Adipocyte (in vitro differentiated cells): ENCODE measurements around the gene TBC1D22B.

Source experiments
- DNase-seq: peaks from one replicate; pipeline ENCODE4 v3.0.0-alpha.2; 2015; ENCODE audit warnings: low read depth
- H3K27me3 ChIP-seq: replicated peaks from 2 replicates; pipeline ENCODE4 v1.7.0; 2013; ENCODE audit warnings: mild to moderate bottlenecking, low read length, moderate library complexity; ENCODE audit not compliant: control insufficient read depth, insufficient read depth
- H3K36me3 ChIP-seq: 2 replicates; pipeline ENCODE4 v1.7.0; 2013; ENCODE audit warnings: low read length, mild to moderate bottlenecking, moderate library complexity; ENCODE audit not compliant: control insufficient read depth, insufficient read depth, severe bottlenecking
- H3K4me1 ChIP-seq: 2 replicates; pipeline ENCODE4 v1.7.0; 2013; ENCODE audit warnings: mild to moderate bottlenecking, low read length, moderate library complexity; ENCODE audit not compliant: control insufficient read depth, insufficient read depth
- H3K4me3 ChIP-seq: 2 replicates; pipeline ENCODE4 v1.7.0; 2013; ENCODE audit warnings: mild to moderate bottlenecking, low read length, moderate library complexity
- H3K9ac ChIP-seq: 2 replicates; pipeline ENCODE4 v1.7.0; 2013; ENCODE audit warnings: mild to moderate bottlenecking, low read length, moderate library complexity
- H3K9me3 ChIP-seq: 2 replicates; pipeline ENCODE4 v1.7.0; 2013; ENCODE audit warnings: mild to moderate bottlenecking, low read length, moderate library complexity; ENCODE audit not compliant: control insufficient read depth

TBC1D22B gene

DNA sequence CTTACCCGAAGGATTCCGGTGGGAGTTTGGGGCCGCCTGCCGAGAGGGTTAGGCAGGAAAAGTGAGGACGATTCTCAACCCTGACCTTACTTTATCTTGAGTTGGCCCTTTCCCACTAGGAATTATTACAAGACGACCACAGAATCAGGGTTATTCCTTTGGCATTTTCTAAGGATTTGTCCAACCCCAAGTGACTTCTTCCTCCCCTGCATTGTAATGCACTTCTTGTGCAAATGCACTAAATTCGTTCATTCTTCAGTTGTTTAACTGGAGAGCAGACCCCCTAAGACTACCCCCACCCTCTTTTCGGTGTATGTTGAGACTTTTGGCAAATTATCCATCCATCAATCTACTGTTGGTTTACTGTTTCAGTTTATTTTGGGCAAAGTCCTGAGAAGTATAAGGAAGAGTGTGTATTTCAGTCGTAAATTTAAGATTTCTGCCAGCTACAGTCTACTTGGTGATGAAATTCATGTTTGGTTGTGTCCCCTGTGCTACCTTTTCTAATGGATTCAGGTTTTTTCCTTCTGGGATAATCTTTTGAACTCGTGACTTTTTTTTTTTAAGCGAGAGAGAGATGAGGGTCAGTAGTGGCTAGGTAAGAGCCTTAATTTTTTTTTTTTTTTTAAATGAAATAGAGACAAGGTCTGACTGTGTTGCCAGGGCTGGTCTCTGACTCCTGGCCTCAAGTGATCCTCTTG is 983 bp downstream of the TBC1D22B start:
- Histone ChIP-seq H3K4me1 (peaks cover 12% of the 10 kb centered on the region), H3K9ac (peak overlapping the region; percentile 96), H3K4me3 (peak overlapping the region; percentile 99), H3K9me3 (no peaks in the 10 kb centered on the region), H3K36me3 (no peaks in the 10 kb centered on the region), H3K27me3 (no peaks in the 10 kb centered on the region)
- peak; percentile 37 for DNase-seq

DNA sequence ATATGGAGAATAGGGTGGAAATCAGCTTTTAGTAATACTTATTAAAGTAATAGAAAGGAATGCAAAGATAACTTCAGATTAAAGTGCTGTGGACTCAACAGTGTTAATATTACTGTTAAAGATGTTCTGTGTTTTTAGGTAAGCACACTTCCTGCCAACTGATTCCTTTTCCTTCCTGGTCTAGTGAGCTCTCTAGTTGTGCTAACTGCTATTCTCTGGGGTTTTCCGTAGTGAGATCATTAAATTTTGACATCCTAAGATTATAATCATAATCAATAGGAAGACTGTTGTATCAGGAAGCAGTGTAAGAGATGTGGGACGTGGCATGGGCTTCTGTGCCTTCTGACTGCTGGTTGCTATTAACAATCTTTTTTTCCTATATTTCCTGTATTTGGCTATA is 1.6 kb downstream of the TBC1D22B start:
- Histone ChIP-seq H3K9ac (no peak overlapping the region), H3K4me1 (peaks cover 12% of the 10 kb centered on the region), H3K4me3 (no peak overlapping the region), H3K36me3 (no peaks in the 10 kb centered on the region), H3K27me3 (no peaks in the 10 kb centered on the region), H3K9me3 (no peaks in the 10 kb centered on the region)
- no peak for DNase-seq

DNA sequence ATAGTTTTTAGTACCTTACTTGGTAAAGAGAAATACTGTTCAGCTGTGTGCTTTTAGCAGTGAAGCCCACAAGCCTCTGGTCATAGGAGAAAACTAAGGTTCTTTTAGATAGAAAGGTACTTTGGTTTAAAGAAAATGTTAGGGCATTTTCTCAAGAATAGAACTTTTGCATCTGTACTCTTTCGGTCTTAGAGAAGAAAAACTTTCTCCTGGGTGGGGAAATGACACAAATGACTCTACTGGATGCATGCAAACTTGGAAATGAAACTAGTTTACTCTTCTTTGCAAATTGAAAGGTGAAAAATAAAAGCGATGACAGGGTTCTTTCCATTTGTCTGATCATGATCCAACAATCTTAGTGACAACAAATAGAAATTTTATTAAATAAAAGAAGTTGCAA is 2.5 kb downstream of the TBC1D22B start:
- Histone ChIP-seq H3K27me3 (no peaks in the 10 kb centered on the region), H3K36me3 (no peaks in the 10 kb centered on the region), H3K4me1 (peaks cover 12% of the 10 kb centered on the region), H3K9ac (no peak overlapping the region), H3K4me3 (no peak overlapping the region), H3K9me3 (no peaks in the 10 kb centered on the region)
- DNase-seq = no peak

DNA sequence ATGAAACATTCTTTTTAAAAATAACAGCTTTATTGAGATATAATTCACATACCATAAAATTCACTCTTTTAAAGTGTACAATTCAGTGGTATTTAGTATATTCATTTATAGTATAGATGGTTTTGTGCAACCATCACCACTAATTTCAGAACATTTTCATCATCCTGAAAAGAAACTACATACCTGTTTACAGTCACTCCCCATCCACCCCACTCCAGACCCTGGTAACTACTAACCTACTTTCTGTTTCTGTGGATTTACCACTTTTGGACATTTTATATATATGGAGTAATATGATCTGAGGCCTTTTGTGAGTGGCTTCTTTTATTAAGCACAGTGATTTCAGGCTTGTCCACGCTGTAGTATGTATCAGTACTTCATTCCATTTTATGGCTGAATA is 2.9 kb downstream of the TBC1D22B start:
- DNase-seq = no peak
- no peak overlapping the region for H3K4me3 ChIP-seq
- H3K9ac ChIP-seq = no peak overlapping the region
- H3K4me1 ChIP-seq = peaks cover 12% of the 10 kb centered on the region
- no peaks in the 10 kb centered on the region for H3K9me3 ChIP-seq
- no peaks in the 10 kb centered on the region for H3K27me3 ChIP-seq
- H3K36me3 ChIP-seq = no peaks in the 10 kb centered on the region

DNA sequence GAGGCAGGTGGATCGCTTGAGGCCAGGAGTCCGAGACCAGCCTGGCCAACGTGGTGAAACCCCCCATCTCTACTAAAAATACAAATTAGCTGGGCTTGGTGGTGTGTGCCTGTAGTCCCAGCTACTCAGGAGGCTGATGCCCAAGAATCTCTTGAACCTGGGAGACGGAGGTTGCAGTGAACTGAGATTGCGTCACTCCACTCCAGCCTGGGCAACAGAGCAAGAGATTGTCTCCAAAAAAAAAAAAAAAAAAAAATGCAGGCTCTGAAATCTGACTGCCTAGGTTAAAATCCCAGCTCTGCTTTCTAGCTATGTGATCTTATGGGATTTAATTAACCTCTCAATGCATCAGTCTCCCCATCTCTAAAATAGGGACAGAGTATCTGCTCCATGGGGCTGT is 3.6 kb downstream of the TBC1D22B start:
- no peak overlapping the region for H3K9ac ChIP-seq
- peaks cover 12% of the 10 kb centered on the region for H3K4me1 ChIP-seq
- no peaks in the 10 kb centered on the region for H3K36me3 ChIP-seq
- H3K27me3 ChIP-seq = no peaks in the 10 kb centered on the region
- DNase-seq = no peak
- H3K4me3 ChIP-seq = no peak overlapping the region
- H3K9me3 ChIP-seq = no peaks in the 10 kb centered on the region

DNA sequence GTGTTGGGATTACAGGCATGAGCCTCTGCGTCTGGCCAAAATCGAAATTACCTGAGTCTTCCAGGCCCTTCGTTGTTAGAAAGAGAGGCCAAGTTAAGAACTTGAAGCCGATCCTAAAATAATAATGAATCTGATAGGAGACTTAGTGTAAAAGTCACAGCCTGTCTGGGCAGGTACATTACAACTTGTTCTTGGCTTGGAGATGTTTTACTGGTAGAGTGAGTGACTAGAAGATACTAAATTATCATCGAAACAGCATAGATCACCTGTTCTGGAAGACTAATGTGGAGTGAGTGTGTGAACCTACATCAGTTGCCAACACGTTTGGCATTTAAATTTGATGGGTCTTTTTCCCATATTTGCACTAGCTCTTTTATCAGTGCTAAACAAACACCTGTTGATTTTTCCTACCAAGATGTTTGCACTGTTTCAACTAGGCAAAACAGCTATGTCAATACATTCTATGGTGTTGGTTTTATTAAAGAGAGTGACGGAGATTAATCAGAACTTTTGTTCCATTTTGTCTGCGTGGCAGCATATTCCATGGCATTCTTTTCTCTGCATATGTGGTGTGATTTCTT is 5.0 kb downstream of the TBC1D22B start:
- H3K4me1 ChIP-seq = peaks cover 5% of the 10 kb centered on the region
- no peak for DNase-seq
- no peaks in the 10 kb centered on the region for H3K27me3 ChIP-seq
- H3K9me3 ChIP-seq = peaks cover 3% of the 10 kb centered on the region
- no peak overlapping the region for H3K9ac ChIP-seq
- H3K36me3 ChIP-seq = no peaks in the 10 kb centered on the region
- no peak overlapping the region for H3K4me3 ChIP-seq

DNA sequence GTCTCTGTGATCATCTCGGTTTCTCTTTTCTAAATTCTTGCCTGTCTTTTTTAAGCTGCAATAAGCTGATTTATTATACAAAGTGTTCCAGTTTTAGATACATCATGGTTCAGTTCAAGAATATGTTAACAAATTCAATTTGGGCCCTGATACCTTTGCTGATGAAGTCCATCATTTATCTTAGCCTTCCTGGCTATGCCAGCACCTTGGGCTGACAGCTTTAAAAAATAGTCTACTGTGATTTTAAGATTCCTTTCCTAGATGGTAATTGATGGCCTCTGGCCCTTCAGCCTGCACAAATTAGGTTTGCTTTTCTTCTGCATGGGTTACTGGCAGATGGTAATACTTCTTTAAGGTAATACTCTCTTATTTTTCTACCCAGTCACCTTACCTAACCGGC is 7.4 kb downstream of the TBC1D22B start:
- Histone ChIP-seq H3K4me3 (no peak overlapping the region), H3K9ac (no peak overlapping the region), H3K9me3 (peaks cover 3% of the 10 kb centered on the region), H3K4me1 (no peaks in the 10 kb centered on the region), H3K27me3 (no peaks in the 10 kb centered on the region), H3K36me3 (peaks cover 5% of the 10 kb centered on the region)
- no peak for DNase-seq

DNA sequence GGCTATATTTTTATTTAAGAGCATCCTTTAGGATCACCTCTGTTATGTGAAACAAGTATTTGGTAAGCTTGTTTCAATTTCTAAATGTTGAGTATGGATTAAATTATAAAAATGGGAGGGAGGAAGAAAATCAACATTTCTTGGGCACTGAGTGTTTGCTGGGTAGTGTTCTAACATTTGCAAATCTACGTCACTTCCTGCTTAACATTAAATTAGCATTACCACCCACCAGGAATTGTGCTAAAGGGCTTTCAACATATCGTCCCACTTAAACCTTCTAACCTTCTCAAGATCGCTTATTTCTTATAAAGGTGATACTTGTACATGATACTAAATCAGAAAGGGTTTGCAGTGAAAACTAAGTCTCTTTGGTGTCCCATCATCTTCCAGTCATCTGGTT is 8.3 kb downstream of the TBC1D22B start:
- H3K36me3 ChIP-seq = peaks cover 5% of the 10 kb centered on the region
- no peaks in the 10 kb centered on the region for H3K4me1 ChIP-seq
- H3K9me3 ChIP-seq = peaks cover 3% of the 10 kb centered on the region
- H3K9ac ChIP-seq = no peak overlapping the region
- no peak for DNase-seq
- no peak overlapping the region for H3K4me3 ChIP-seq
- no peaks in the 10 kb centered on the region for H3K27me3 ChIP-seq

DNA sequence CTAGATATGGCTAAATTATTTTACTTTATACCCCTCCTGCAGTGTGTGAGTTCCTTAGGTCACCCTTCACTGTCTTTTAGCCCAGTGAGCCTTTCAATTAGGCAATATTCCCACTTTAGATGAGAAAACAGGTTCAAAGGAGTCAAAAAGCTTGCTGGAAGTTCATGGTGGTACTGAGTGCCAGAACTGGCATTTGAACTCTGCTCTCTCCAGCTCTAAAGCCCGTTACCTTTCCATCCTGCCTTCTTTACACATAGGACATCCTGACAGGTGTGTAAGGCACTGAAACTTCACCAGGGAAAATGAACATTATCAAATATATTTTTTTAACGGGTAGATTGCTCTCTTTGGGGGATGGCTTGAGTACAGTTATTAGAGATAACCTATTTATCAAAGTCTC is 11.5 kb downstream of the TBC1D22B start:
- Histone ChIP-seq H3K36me3 (peaks cover 11% of the 10 kb centered on the region), H3K9ac (no peak overlapping the region), H3K4me3 (no peak overlapping the region), H3K9me3 (peaks cover 3% of the 10 kb centered on the region), H3K27me3 (no peaks in the 10 kb centered on the region), H3K4me1 (no peaks in the 10 kb centered on the region)
- DNase-seq = no peak

DNA sequence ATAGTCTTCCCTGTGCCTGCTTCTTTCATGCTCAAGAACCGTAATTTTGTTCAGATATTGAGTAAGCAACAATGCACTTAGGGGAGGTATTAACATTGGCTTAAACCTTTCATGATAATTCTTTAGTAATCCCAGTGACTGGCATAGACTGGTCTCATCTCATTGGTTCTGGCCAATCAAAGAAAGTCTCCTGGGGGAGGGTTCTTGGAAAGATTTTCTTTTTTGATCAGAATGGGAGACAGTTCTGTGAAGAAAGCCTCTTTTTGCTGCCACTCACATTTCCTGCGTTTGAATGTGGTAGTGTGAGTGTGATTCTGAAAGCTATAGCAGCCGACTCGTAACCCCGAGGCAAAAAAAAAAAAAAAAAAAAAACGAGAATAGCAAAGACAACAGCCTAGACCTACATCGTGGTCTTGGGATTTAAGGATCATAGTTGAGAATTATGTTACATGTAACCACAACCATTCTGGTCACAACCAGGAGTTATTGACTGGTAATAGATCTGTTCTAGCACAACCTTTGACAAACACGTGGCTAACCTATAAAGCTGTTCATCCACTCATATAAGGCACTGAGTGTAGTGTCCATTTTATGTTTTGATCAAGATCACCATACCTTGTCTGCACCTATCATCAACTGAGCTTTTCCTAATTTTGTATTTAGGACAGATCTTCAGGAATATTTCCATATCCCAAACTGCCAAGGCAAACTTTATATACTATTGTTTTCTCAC is 15.4 kb downstream of the TBC1D22B start:
- Histone ChIP-seq H3K27me3 (no peaks in the 10 kb centered on the region), H3K36me3 (peaks cover 11% of the 10 kb centered on the region), H3K4me1 (no peaks in the 10 kb centered on the region), H3K4me3 (no peak overlapping the region), H3K9ac (no peak overlapping the region), H3K9me3 (no peaks in the 10 kb centered on the region)
- no peak for DNase-seq

DNA sequence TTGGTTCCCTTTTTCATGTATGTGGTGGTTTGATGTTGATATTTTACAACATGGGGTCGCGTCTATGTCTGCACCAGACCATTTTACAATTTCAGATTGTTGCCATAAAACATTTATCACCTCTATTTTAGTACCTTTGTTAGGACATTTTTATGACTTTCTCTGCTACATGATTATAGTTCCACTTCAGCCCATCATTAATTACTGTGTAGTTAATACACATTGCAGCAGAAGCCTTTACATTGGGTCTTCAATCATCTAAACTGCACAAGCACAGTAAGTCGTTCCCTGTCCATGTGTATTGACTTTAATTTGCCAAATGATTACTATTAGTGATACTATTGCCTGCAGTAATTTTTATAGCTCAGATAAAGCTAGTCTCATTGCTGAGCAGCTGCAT is 16.1 kb downstream of the TBC1D22B start:
- H3K4me3 ChIP-seq = no peak overlapping the region
- no peaks in the 10 kb centered on the region for H3K9me3 ChIP-seq
- DNase-seq = no peak
- H3K27me3 ChIP-seq = no peaks in the 10 kb centered on the region
- H3K4me1 ChIP-seq = no peaks in the 10 kb centered on the region
- no peak overlapping the region for H3K9ac ChIP-seq
- H3K36me3 ChIP-seq = peaks cover 11% of the 10 kb centered on the region
